NCI-H146 treated with DMSO at 0.1 percent for 48 hours (cell line): ENCODE results near the gene BMP6.

Experiments used
- DNase-seq: peaks from one replicate; lab custom pipeline; 2025; ENCODE audit not compliant: unreplicated experiment; lab: John Stamatoyannopoulos, UW

The BMP6 gene

DNA sequence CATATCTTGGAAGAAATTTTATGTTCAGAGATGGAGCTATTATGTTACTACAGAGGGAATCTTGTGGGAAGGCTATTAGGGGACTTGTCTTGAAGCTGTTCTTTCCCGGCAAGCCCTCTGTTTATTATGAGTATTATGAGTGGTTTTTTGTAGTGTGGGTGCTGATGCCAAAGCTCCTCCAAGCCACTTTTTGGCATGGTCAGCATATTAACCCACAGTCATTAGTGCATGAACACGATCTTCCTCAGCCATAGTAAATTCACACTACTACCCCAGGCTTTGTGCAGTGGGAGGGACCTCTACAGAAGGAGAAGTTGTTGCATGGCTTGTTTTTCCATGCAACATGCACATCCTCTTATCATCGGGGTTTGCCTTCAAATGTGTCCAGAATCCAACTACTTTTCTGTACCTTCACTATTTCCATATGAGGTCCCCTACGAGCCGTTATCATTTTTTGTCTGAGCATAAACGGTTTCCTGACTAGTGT is 6.5 kb upstream of the BMP6 start:
- DNase-seq = no peak

DNA sequence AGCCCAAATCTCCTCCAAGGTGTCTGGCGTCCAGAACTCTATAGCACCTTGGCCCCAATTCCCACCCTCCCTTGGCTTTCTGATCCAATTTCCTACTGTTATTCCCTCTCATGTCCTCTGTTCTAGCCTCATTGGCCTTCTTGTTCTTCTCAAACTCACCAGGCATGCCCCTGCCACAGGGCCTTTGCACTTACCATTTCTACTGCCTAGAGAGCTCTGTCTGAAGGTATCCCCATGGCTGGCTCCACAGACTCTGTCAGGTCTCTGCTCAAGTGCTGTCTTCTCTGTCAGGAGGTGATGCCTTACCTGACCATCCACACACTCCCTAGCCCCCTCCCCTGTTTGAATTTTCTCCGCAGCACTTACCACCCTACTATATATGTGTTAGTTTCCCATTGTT is 5.6 kb upstream of the BMP6 start:
- DNase-seq = no peak

DNA sequence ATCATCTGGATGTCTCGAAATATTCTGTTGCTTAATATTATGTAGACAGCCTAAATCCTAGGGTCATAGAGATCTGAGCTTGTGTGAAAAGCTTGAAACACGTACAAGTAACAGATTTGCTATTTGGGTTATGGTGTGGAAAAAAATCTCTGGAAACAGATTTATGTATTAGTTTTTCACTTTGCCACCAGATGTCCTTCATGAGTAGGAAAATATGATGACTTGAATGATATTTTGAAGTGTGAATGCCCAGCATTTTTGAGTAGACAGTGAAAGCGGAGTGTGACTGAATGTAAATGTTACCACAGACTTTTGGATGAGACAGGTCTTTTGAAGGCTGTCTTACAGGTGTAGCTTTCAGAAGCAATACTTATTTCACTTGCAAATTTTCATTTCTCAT is 4.2 kb upstream of the BMP6 start:
- peak; percentile 49 for DNase-seq

DNA sequence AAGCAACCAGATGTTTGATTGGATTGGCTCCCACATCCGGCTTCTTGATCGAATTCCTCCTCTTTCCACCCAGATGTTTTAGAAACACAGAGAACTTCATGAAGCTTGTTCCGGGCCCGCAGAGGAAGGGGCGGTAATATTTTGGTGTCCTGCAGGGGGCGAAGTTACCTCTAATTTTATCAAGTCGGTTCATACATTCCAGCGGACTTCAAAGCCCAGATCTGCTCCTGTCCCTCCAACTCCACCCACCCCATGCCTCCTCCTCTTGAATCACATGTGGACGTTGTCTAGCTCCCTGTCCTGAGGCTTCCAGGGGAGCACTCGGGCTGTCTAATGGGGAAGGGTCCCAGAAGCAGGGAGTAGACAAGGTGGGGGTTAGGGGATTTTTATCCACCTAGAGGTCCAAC is 2.9 kb upstream of the BMP6 start:
- peak; percentile 40 for DNase-seq

DNA sequence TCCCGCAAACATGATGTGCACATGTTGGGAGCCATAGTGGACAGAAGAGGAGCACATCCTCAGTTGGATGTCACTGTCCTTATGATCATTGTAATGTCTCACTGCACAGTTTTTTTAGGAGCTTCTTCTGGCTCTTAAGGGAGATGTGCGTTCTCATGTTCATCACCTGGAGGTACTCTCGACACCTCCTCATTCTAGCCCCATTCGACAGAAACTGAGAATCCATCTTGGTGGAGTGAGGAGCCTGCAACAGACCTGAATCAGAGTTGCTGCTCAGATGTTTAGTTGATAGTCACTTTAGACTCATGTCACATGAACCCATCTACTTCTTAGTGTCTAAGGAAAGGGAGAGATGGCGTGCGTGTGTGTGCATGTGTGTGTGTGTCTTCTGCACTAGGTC is 2.3 kb upstream of the BMP6 start:
- DNase-seq = no peak

DNA sequence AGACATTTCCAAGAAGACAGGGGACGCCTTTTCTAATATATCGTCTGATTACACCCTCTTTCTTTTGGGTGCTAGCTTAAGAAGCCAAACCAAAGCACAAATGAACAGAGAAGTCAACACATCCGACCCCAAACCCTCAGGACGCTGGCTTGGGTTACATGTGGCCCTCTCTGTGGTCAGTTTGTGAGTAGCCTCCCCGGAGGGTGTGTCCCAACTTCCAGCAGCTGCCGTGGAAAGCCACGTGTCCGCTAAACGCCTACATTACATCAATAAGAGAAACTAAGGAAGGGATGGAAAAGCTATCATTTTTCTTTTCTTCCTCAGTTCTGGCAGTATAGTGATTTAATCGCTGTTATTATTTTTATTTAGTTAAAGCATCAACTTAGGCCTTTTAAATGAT is 487 bp upstream of the BMP6 start:
- no peak for DNase-seq

DNA sequence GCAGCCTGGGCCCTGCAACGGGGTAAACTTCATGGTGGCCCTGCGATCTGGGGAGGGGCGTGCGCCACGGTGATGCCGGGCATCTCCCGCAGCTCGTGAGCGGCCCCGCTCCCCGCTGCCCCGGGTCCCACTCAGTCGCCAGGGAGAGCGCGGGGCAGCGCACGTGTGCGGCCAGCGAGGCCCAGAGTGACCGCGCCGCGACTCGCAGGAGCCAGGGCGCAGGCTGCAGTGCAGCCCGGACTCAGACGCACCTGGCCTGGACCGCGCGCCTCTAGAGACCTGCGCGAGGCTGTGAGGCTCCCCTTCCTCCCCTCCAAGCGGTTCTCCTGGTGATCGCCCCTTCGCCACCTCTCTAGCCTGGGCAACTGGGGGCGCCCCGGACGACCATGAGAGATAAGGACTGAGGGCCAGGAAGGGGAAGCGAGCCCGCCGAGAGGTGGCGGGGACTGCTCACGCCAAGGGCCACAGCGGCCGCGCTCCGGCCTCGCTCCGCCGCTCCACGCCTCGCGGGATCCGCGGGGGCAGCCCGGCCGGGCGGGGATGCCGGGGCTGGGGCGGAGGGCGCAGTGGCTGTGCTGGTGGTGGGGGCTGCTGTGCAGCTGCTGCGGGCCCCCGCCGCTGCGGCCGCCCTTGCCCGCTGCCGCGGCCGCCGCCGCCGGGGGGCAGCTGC is 652 bp downstream of the BMP6 start:
- no peak for DNase-seq

DNA sequence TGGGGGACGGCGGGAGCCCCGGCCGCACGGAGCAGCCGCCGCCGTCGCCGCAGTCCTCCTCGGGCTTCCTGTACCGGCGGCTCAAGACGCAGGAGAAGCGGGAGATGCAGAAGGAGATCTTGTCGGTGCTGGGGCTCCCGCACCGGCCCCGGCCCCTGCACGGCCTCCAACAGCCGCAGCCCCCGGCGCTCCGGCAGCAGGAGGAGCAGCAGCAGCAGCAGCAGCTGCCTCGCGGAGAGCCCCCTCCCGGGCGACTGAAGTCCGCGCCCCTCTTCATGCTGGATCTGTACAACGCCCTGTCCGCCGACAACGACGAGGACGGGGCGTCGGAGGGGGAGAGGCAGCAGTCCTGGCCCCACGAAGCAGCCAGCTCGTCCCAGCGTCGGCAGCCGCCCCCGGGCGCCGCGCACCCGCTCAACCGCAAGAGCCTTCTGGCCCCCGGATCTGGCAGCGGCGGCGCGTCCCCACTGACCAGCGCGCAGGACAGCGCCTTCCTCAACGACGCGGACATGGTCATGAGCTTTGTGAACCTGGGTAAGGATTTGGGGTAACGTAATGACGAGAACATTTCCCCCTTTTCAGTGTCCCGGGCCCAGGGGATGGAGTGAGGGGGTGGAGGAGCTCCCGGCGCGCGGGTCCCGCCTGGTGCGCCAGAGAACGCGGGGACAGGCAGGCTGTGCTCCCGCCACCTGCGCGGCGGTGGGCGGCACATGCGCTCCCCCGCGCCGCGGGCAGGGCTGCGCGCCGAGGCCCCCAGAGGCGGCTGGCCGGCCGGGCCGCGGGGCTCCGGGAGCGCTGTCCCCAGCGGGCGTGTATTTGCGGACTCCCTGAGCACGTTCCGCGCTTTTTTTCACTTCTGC is 1.4 kb downstream of the BMP6 start:
- DNase-seq = no peak

DNA sequence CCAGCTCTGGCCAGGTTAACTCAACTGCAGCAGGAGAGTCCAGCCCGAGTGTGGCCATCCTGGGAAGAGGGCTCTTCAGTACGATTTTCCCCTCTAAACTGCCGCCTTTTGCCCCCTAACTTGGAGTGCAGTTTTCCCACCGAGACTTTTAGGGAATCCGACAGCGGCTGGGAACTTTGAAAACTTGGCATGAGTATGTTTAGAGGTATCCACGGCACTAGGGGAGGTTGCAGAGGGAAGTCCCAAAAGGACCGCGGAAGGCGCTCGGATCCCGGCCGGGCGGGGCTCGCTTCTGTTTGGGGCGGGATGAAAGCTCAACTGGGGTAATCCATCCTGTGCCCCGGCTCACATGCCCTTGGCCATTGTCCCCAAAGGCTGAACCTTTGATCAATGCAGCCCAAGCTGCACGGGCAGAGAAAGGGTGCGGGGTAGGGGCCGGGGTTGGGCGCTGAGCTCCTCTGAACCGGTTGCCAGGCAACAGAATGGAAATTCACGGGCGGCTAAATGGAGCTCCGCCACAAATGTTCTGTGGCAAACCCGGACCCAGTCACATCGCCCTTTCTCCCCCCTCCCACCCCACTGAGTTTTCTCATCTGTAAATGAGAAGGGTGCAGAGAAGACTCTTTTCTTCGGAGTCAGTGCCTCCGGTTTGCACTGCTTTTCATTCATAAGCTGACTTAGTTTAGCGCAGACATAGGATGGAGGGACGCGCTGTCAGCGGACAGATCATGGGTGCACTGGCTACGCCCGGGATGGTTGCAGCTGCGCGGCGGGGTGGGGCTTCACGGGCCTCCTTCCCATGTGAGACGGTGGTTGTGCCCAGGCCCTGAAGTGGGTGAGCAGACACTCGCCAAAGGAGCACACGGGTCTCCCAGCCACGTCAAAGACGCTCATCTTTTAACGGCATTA is 2.3 kb downstream of the BMP6 start:
- no peak for DNase-seq

DNA sequence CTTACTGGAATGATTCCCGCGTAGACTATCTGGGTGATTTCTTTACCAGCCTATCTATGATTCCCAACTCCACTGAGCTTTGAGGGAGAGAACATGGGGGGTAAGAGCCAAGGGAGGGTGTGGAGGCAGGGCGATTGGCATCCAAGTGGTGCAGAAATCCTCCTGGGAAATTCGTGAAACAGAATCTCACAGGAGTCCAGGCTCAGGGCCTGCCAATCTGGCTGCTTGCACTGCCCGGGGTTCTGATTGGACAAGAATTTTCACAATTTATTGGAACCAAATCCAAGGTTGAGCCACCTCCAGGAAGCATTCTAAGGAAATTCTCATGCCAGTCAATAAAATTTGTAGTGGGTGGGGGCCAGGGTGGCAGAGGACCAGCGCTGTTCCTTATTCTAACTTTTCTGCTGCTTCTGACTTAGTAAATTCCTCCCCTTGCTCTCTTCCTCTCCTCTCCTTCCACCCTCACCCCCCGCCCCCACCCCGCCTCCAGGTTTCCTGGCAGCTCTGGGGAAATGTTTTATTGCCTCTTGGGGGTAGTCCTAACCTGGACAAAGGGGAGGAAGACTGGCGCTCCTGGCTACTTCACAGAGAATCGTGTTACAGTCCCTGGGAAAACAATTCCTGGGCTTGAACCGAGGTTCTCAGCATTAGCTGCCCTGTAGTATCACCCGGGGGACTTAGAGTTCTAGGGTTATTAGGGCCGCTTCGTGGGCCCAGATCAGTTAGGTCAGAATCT is 3.1 kb downstream of the BMP6 start:
- no peak for DNase-seq

DNA sequence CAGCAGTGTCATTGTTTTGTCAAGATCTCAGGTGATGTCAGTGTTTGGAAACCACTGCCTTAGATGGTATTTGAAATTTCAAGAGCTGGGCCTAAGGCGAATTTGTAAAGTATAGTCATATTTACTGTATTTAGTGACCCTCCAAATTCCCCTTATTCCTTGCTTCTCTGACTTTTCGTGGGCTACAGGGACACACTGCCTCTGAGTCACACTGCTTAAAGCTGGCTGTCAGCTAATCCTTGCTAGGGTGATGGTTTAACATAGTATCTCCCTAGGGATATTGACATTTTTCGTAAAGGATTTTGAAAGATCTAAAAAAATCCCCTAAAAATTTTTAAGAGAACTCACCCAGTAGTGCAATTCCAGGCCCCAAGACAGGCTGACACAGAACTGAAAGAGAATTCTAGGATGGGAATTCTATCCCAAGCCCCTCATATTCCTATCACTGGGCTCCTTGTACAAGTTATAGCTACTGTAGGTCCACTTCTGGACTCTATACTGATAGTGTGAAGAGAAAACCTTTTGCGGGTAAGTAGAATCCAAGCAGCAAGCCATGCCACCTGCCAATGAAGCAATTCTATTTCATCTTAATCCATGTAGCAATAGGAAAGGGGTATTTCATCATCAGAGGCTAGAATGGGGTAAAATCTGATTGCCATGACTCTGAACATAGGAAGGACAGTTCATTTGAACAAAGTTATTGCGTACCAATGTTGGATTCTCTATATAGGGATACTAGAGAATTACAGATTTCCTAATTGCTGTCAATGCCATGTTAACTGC is 4.3 kb downstream of the BMP6 start:
- no peak for DNase-seq

DNA sequence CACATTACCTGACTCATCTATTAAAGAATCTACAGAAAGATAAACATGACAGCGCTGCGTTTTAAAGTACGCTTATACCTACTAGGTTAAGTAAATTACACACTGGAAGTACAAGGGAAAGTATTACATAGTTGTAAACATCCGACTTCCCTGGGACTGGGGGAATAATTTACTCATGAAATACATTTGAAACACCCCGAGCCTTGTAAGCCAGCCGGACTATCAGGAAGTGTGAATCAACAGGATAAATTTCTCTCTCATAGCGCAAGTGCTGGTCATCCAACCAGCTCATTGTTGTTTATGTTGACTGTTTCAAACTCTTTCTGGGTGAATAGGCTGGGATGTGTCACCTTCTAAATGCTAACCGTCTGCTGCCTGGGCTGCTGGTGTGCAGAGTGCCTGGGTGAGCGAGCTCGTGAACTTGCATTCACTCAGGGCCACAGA is 4.9 kb downstream of the BMP6 start:
- DNase-seq = no peak

DNA sequence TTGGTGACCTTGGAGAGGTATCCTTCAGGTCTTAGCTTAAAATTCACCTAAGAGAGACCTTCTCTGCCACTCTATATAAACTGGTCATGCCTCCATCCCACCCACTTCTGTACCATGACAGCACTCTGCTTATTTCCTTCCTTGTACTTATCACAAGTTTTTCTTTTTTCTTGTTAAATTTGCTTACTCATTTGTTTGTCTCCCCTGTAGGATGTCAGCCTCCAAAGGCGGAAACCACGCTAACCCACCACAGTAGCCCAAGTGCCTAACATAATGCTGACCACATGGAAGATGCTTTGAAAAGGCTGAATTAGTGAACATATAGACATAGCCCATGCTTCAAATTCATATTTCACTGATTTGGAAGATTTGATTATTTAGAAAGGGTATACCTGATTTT is 5.4 kb downstream of the BMP6 start:
- DNase-seq = no peak

DNA sequence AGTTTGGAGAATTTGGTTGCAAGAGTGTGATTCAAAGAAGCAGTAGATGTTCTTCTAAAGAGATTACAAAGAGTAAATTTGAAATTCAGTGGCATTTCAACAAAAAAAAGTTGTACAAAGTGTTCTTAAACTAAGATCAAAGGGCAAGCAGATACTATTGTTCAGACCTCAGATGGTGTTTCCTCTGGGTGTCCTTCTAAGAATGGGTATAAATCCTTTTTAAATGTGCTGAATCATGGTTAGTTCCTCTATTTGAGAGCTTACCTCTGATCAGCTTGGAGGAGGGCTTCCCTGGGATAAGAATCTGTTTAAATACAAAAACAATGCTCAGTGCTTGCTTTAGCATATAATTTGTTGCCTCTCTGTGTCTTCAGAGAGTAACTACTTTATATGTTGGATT is 6.3 kb downstream of the BMP6 start:
- no peak for DNase-seq

DNA sequence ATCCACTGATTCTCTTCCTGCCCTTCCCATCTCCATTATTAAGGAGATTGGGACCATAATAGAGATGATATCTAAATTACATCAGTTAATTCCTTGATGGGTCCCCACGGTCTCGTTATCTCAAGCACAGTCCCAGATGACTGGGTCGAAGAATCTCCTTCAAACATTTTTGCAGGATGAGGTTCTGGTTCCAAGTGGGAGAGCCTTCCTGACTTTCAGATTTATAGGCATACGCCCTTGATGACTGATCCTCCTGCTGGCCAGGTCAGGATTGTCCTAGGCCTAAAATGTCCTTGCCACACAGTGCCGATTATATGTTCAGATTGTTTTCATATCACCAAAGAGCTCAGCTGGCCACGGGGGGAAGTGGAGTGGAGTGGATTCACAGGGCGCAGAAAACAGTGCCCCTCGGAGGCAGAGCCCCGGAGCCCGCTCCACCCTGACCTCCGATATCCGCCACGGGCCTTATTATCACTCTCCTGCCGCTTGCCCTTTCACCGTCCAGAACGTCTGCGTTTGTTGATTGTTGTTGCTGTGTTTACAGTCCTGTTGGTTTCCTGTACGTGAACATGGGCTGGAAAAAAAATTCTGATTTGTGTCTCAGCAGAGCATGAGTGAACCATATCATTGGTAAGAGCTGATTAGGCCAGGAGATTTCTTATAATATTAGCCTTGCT is 8.9 kb downstream of the BMP6 start:
- no peak for DNase-seq

DNA sequence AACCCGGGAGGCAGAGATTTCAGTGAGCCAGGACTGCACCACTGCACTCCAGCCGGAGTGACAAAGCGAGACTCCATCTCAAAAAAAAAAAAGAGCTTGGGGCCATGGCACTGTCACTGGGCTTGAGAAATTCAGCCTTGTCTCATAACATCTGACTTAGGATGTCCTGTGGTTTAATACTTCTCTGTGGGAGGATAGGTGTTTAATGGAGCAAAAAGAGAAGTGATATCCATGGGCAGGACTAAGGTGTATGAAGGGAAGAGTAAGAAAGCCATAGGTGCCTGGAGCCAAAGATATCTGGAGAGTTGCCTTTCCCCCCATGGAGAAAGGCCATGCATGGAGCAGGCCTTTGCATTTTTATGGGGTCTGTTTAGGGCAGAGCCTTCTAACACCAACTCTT is 11.2 kb downstream of the BMP6 start:
- no peak for DNase-seq

DNA sequence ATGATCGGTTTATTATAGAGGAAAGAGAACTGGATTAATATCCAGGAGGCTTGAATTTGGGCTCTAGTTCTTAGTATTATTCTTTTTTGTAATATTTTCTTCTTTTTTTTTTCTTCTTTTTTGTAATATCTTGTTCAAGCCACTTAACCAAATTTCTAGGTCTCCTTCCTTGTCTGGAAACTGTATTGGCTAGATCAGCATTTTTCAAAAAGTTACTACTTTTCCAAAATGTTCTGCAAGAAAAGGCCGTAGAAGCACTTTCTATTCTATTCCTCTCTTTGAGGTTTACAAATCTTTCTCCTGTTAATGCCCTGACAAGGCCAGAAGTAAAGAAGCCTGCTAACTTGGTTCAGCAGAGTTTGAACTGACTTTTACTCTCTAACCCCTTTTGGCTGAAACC is 12.0 kb downstream of the BMP6 start:
- DNase-seq = no peak

DNA sequence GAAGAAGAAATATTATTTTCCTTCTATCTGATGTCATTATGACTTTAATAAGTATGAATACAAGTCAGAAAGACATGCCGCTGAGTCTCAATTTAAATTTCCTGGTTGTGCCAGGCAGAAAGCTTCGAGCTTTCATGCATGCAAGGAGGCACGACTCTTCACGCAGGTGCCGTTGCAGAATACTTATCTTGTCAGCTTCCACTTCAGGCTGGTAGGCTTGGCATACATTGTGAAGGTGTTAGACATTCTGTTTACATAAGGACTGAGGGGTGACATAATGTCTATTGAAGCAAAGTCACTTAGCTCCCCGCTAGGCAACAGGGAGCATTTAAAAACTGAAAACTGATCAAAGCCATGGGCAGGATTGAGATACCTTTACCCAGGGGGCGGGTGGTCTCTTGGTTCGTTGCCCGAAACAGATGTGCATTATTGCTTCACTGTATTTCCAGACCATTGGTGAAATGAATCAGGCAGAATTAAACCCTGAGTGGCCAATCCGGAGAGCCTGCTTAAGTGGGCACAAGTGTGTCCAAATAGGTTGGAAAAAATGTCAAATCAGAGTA is 16.4 kb downstream of the BMP6 start:
- no peak for DNase-seq

DNA sequence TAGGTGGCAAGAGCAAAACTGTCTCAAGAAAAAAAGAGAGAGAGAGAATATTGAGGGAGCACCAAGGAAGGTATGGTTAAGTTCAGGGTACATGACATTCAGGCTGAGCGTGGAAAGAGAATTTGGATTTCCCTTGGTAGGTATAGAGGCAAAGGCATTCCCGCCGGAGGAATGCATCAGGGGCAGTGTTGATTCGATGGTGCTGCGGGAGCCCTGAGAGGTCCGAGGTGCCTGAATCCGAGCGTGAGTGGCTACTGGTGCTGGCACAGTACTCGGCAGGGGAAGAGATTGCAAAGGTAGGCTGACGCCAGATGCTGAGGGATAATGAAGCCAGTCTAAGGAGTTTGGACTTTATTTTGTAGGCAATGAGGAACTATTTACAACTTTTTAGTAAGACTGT is 20.0 kb downstream of the BMP6 start:
- DNase-seq = no peak
